Stimulated activated CD8-positive, alpha-beta memory T cell treated with anti-CD3 and anti-CD28 coated beads, Interleukin-15, amount 100 ng/mL, for 1 hour (primary cell): ENCODE results near the gene FBN1.

Experiments used
- DNase-seq: peaks from one replicate; pipeline ENCODE4 v3.0.0-alpha.2; 2020; ENCODE audit warnings: low read depth

The FBN1 gene

DNA sequence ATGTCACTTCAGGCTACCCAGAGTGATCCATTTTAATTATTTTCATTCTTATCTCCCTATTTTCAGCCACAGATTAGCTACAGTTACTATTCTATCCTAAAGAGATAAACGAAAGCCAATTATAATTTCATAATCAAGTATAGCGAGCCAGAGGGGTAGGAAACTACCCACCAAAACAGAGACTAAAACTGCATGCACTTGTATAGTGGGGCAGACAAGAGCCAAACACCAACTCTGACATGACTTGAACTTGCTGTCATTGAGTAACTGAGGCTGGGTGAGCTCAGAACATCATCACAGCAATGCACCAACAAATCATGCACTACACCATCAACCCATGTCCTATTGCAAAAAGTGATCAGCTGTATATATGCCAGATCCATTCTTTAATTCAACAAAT lies 64.8 kb downstream of the FBN1 start:
- no peak for DNase-seq

DNA sequence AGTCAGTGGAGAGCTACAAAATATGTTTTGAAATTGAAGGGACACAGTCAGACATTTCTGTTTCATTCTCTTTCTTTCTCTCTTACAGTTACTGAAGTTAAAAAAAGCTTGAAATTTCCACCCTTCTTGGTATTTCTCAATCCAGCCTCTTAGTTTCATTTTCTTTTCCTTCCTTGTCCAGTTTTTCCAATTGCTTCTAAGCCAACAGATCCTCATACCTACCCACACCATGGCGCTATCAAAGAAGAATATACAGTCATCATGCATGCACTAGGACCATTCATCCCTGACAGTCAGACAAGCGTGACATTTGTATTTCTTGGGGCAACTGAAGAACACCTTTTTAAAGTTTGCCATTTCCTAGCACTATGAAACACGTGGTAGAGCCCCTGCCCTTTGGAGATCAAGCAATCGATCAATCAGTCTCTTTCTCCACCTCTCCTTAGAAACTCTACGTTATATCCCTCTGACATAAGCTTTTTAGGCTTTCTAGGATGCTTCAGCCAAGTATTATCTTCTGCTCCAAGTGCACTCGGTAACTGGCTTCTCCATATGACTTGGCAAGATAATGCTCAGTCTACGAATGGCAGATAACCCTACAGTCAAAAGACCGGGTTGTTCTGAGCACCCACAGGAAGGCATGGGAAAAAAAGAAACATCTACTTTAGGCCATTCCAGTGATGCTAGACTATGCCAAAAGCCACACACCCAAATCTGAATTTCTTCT lies 65.4 kb downstream of the FBN1 start:
- DNase-seq, result no peak

DNA sequence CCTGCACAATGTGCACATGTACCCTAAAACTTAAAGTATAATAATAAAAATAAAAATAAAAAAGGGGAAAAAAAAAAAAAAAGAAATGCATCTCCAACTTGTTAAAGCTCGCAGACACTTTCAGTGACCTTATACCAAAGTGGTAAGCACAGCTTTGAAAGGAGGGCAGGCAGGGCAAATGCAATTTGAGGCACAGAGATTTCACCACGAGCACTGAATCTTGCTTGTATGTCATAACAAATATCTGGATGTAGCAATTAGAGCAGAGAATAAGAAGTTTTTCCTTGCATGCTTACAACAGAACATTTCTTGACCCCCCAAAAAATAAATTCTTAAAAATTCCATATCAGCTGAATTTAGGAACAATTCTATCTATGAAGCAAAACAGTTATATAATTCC lies 66.5 kb downstream of the FBN1 start:
- DNase-seq, result no peak

DNA sequence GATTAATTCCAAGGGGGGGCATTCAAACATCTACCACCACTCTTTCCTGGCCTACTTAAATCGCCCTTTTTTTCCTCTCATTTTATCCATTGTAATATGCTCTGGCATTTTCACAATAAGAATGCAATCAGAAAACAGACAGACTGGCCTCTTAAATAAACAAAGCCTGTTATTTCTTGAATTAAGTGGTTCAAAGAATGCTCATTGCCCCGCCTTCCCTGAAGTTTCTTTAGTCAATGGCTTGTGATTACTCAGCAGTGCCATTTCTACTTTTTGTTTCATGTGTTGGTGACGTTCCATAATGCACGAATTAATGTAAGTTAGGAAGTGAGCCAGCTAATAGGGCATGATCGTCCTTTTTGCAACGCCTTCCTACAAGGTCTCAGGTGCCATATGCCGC lies 68.0 kb downstream of the FBN1 start:
- DNase-seq, result no peak

DNA sequence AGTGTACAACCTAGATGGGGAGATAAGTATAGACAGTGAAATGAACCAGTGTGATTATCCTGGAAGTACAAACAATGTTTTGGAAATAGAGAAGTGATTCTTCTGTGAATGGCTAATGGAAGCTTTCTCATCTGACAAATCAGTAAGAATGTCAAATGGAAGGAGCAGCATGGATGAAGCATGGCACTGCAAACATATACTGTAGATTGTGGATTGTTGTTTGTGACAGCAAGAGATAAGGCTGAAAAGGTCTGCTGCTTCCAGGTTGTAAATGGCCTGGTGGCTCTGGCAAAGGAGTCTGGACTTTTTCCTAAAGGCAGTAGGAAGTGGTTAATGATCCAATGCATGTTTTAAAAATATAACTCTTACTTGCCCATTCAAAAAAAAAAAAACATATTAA lies 71.3 kb downstream of the FBN1 start:
- DNase-seq, result no peak

DNA sequence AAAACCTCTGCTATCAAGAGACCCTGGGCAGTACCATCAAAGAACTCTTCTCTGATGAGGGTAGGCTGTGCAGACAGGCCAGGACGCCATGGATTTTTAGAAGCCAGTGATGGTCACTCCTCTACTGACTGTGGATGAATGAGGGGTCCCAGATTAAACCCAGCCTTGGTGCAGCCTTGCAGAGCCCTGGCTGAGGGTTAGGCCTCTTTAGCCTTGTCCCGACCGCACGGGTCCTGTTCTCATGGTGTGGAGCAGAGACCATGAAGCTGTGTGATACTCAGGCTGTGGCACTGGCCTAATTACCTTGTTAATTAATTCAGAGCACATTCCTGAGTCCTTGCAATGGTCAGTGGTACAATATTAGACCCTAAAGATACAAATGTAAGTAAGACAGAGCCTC lies 71.7 kb downstream of the FBN1 start:
- DNase-seq, result no peak

DNA sequence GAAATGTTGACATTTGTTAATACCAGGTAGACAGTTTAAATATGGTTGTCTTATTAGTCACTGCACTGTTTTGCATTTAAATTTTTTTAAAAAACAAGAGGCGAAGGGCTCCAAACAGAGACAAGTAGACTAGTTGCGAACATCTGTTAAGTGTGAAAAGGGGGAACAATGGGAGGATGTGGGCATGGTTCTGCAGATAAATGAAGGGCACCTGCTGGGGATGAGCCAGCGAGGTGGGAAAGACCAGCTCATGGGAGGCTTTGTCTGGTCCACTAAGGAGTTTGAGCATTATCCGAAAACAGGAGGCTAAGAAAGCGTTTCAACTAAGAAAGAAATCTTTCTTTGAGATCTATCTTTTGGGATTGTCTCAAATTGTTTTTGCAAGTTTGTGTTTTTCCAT lies 72.7 kb downstream of the FBN1 start:
- no peak for DNase-seq

DNA sequence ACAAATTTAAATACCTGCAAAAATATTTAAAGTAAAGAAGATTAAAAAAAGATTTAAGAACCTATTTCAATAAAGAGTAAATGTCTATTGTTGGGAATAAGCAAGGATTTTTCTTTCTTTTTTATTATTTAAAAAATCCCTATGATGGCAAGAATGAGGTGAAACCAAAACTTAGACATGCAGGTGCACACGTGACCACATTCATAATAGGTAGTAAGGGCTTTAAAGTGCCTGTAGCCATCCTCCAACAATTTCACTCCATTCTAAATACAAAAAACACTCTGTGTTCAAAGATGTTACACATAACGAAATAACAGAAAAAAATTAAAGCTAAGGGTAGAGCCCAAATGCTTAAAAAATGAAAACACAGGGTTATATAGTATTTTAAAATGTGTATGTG lies 74.0 kb downstream of the FBN1 start:
- no peak for DNase-seq

DNA sequence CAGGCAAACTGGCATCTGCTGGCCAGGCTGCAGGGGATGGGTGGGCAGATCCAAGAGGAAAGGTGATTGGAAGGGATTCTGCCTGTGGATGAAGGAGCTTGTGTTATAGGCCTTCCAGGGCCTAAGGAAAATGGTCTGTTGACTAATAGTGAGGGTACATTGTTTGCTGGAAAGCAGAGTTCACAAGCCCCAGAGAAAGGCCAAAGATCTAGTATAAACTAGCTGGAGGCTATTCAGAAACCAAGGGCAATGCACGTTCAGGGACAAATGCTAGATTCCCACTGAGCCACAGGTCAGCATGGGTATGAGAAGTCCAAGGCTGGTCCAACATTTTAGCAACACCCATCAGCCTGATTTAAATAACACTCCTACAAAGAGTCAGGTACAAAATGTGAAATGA lies 74.7 kb downstream of the FBN1 start:
- no peak for DNase-seq

DNA sequence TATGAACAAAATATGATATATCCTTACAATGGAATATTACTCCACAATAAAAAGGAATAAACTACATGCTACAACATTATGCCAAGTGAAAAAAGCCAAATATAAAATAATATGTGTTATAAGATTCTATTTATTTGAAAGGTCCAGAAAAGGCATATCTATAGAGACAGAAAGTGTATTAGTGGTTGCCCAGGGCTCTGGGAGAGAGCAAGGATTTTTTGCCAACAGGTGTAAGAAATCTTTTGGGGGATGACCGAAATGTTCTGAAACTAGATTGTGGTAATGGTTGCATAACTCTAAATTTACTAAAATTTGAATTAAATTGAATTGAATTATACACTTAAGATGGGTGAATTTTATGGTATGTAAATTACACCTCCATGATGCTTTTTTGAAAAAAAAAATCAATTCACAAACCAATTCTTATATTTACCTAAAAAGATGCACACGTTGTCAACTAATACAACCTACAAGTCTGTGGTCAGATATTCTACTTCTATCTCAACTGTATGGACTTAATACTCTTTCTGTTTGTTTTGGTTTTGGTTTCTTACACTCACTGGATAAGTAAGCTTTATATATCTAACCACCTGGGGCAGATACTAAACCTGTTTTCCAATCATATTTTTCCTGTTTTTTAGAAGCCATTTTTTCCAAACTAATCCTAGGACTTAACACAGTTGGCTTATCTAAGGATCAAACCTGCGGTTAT lies 75.8 kb downstream of the FBN1 start:
- DNase-seq, result no peak

DNA sequence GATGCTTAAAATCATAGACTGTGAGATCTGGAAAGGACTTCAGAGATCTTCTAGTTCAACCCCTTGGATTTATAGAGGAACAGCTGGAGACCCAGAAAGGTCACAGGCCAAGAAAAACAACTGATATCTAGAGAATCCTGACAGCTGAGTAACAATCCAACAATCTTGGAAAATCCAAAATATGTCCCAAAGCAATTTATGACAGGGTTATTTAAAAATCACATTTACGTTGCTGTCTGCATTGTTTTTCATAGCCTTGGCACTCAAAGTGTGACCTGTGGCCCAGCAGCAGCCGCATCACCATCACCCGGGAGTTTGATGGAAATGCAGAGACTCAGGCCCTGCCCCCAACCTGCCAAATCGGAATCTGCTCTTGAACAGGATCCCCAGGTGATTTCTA lies 78.8 kb downstream of the FBN1 start:
- DNase-seq, result no peak

DNA sequence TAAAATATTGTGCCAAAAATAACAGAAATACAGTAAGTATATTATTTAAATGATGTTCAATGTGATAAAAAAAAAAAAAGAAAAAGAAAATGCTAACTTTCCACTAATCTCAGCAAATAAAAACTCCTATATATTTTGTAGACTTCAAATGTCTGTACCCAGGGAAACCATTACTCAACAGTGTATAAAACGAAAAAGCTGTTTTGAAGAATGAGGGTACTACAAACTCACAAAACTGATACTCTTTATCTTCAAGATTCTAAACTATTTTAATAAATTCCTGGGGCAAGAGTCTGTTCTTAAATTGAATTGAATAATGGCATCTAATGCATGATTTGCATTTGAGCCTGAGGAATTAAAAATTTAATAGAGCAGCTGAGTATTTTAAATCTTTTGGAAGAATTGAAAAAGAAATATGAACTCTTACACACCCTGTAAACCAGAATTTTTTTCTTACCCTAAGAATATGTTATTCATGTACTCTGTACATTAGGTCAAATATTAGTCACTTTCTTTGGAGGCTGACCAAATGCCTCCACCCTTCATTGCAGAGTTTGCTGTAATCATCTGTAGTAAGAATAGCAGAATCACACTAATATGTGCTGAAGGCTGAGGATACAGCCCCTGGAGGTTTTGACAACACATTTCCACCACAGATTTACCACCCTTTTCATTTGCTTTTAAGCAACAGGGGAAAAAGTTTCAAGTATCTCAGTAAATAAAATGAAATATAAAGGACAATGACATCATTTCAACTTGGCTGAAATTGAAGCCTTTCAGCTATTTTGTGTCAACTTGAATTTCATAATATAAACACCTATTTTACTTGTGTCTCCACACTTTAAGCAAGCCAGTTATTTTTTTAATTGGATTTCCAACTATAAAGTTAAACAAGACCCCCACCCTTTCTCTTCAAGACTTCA lies 79.7 kb downstream of the FBN1 start:
- DNase-seq, result no peak

DNA sequence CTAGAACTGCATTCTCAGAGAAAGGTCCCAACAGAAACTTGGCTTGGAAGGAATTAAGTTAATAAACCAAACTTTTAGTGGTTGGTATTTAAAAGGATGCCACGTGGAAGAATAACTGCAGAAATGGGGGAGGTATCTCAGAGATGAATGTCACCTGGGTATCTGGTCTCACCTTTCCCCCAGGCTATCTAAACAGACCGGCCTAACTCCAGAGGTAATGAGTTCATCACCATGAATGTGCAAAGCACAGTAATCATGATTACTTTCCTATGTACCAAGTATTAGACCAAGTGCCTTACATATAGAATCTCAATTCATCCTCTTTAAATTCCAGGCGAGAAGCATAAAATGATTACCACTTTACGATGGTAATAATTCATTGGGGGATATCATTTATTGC lies 80.8 kb downstream of the FBN1 start:
- DNase-seq, result no peak

DNA sequence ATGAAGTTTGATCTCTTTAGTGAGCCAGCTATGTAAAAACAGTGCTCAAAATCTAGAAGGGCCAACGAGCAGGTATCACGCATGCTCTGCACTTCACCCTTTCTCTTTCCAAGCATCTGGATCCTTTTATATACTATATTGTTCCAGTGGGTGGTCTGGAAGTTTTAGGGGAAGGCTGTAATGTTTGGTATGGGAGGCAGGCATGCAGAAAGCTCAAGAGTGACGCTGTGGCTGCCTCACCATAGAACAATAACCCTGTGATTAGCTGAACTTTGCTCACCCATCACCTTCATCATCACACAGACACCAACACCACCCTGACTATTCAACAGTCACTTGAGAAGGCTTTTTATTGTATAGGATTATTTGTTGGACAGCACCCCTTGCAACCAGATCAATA lies 81.6 kb downstream of the FBN1 start:
- no peak for DNase-seq

DNA sequence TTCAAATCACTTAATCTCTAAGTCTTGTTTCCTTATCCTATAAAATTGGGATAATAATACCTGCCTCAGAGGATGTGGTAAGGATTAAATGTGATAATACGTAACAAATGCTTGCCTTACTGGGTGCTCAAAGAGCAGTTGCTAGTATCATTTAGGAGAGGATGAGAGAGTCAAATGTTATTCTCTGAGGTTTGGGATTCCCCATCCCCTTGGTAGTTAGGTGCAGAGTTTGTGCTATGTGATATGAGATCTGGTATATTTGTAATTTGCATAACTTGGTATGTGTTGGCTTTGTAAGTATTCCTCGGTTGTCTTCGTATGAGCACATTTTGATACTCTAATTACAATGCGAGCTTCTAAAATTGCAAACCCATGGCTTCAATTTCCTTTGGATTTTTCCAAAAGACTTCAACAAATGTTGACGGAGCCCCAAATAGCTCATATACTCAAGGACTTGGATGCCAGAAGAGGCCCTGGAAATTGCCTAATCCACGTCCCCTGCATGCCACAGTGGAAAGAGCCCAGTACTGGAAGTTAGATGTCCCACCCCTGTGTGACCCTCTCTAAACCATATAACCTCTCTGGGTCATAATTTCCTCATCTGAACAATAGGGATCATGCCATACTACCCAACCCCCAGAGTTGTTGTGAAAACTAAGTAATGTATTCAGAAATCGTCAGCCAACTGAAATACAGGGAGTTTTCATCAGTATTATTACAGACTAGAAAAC lies 85.0 kb downstream of the FBN1 start:
- no peak for DNase-seq

DNA sequence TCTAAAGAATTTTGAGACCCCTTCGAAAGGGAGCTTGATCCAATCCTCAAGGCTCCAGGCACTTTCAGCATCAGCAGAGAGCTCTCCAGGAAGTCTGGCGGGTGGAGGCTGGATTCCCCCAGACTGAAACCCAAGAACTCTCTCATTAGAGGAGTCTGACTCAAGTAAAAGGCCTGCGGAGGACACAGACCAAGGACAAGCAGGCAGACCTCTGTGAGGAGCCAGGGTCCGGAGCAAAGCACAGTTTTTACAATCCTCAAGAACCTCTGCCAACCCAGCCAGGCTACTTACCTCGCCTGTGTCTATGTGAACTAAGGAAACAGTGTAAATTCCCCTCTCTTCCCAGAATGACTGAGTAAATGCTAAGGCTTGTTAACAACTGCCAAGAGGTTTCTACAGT lies 86.2 kb downstream of the FBN1 start:
- no peak for DNase-seq

DNA sequence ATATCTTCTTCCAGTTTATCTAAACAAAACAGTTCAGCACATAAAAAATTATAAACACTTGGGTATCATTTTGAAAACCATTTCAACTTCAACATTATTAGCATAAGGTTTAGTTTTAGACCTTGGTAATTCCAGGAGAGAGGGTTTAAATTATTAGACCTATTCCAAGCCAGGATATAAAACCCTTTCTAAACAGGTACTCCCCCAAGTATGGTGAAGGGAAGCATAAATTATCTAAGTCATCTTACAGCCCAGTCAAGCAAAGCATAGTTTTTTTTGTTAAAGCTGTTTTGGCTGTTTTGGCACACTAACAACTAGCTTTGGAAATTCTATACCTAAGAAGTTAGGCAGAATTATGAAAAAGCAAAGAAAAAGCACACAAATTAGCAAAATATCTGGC lies 87.3 kb downstream of the FBN1 start:
- no peak for DNase-seq

DNA sequence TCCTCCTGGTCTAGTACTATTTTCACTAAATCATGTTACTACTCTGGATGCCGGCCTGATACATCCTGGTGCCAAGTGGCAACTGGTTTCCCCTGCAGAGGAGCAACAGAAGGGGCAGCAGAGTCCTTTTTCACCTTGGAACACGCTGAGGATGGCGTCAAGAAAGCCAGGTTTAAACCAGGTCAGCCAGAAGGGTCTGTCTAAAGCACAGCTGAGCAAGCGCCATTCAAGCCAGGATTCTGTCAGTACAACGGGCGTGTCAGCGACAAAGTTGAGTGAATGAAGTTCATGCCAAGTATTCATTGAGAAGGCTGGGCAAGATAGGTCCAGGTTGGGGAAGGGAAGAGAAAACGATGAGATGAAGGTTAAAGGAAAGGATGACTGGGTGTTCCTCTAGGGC lies 88.2 kb downstream of the FBN1 start:
- DNase-seq, result no peak

DNA sequence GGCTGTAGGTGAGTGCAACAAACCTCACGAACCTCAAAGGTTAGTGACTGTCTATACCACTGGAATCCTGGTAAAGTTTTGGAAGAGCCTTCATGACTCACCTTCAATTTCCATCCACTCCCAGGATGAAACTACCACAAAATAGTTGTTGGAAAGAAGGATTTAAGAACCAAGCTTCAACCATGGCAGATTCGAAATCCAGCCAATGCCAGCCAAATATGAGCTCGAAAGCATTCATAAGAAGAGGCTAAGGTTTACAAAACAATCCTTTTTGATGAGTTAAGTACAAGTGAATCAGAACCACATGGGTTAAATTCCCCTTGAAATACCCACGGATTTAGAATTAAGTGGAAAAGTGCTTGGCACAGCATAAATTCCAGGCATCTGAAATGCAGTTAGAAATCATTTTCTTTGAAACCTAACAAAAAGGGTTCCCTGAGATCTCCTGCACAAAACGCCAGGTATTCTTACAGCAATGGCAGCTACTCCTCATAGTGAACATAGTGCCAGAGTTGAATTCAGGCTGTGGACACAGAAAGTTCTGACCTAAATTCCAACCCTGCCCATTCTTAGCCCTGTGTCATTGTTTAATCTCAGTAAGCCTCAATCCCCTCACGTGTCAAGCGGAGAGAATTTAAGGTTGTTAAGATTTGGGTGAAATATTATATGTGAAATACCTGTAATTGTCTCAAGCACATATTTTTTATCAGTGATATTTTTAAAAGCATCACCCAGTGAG lies 89.2 kb downstream of the FBN1 start:
- no peak for DNase-seq

DNA sequence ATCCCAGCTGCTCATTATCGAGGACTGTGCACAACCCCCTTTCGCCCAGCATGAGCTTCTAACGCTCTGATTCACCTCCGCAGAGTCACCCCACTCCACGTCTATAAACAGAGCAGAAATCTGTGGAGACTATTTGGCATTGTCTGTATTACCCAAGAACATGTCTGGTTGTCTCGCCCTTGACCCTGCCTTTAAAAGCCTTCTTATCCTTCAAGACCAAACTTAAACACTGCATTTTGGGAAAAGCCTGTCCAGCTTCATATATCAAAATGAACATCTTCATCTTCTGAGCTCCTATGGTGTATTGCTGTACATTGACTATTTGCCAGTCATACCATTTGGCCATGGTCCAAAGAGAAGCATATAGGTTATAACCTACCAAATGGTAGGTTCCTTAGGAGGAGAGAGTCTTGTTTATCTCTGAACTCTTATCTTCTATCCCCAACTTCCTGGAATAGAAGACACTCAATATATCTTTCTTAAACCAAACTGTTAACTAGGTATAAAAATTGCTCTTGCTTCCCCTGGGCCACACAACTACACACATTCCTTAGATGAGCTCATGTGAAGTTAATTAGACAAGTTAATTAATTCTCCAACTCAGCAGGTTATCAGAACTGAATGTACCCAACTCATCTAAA lies 90.1 kb downstream of the FBN1 start:
- no peak for DNase-seq

DNA sequence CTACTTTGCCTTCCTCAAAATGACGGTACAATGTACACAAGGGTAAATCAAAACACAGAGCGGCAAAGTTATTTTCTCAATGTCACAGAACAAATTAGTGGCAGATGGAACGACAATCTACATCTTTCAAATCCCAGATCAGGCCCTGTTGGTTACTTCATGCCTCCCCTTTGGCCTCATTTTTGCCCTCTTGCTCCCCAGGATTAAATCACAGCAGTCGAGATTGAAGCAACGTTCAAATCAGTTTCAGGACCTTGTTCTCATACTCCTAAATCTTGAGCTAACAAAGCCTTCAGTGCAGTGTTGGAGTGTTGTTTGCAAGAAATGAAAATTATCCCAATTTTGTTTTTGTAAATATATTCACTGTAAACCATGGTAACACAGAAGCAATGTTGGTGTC lies 91.4 kb downstream of the FBN1 start:
- no peak for DNase-seq
